GM10248 (cell line): ENCODE data around the gene B3GALT2.
A peak's percentile ranks its signal among the peaks of the same experiment; 100 is the strongest.

Experiments used
- CTCF ChIA-PET: fragments of 300-600 bp; sonication (Branson Sonifier 250); formaldehyde crosslinking; extraction: SDS; loops from one replicate; lab custom pipeline; 2021; ENCODE audit warnings: antibody characterized with exemption; lab: Yijun Ruan, JAX
- POLR2A ChIA-PET: fragments of 350-650 bp; sonication (Branson Sonifier 250); formaldehyde crosslinking; extraction: SDS; loops from one replicate; lab custom pipeline; 2020; ENCODE audit warnings: antibody characterized with exemption; lab: Yijun Ruan, JAX
- DNase-seq: peaks from one replicate; pipeline ENCODE4 v3.0.0; 2012; ENCODE audit errors: extremely low spot score
- TF ChIP-seq, protein P1 (sequence below): IDR thresholded peaks from 2 replicates; pipeline ENCODE4 v1.5.1; 2012; ENCODE audit warnings: mild to moderate bottlenecking, low read depth; ENCODE audit errors: extremely low read depth, missing control alignments, control extremely low read depth

Gene B3GALT2

GRCh38 chr1:193184776-193185175, 1.6 kb downstream of the B3GALT2 start:
- DNase-seq = no peak
- ChIA-PET CTCF (interaction anchor here (1.0 to 2.4 kb wide), 3 partner anchors 10 to 154 kb away, joined by 3 to 11 read pairs (median 3); no protein-coding TSS in a partner anchor), POLR2A (no interaction called here)
- TF ChIP-seq, protein P1, sequence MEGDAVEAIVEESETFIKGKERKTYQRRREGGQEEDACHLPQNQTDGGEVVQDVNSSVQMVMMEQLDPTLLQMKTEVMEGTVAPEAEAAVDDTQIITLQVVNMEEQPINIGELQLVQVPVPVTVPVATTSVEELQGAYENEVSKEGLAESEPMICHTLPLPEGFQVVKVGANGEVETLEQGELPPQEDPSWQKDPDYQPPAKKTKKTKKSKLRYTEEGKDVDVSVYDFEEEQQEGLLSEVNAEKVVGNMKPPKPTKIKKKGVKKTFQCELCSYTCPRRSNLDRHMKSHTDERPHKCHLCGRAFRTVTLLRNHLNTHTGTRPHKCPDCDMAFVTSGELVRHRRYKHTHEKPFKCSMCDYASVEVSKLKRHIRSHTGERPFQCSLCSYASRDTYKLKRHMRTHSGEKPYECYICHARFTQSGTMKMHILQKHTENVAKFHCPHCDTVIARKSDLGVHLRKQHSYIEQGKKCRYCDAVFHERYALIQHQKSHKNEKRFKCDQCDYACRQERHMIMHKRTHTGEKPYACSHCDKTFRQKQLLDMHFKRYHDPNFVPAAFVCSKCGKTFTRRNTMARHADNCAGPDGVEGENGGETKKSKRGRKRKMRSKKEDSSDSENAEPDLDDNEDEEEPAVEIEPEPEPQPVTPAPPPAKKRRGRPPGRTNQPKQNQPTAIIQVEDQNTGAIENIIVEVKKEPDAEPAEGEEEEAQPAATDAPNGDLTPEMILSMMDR = no peak

- POLR2A ChIA-PET = no interaction called here
- TF ChIP-seq, protein P1 = peak; percentile 71
- CTCF ChIA-PET = interaction anchor here (0.7 to 2.4 kb wide), 5 partner anchors 16 to 186 kb away, joined by 3 to 11 read pairs (median 3); no protein-coding TSS in a partner anchor
- peak; percentile 9 for DNase-seq
These were observed 3.3 kb downstream of the B3GALT2 start for GRCh38 chr1:193183019-193183627.

- DNase-seq = no peak
- CTCF ChIA-PET = interaction anchor here (1.0 to 1.2 kb wide), 2 partner anchors 9 to 12 kb away, joined by 4 read pairs; no protein-coding TSS in a partner anchor
- POLR2A ChIA-PET = no interaction called here
- TF ChIP-seq, protein P1 = no peak
These were observed 4.4 kb downstream of the B3GALT2 start for GRCh38 chr1:193181985-193182384.

DNA sequence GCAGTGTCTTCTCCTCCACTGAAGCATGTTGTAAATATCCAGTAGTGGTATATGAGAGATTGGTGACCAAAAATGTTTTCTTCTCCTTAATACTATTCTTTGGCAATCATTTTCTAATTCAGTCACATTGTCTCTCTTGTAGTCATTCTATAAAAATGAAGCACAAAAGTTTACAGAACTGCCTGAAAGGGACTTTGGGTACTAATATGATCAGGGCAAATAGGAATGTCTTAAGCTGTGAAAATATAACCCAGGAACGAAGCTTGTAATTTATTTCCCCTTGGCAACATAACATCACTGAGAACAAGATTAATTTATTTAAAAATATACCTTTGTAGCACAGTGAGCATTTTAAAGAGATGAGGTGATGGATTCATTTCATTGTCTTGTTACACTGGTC, 4.9 kb downstream of the B3GALT2 start:
- ChIA-PET POLR2A (no interaction called here), CTCF (interaction anchor here (1.0 to 1.2 kb wide), 2 partner anchors 10 to 13 kb away, joined by 4 read pairs; no protein-coding TSS in a partner anchor)
- TF ChIP-seq, protein P1 = no peak
- no peak for DNase-seq

DNA sequence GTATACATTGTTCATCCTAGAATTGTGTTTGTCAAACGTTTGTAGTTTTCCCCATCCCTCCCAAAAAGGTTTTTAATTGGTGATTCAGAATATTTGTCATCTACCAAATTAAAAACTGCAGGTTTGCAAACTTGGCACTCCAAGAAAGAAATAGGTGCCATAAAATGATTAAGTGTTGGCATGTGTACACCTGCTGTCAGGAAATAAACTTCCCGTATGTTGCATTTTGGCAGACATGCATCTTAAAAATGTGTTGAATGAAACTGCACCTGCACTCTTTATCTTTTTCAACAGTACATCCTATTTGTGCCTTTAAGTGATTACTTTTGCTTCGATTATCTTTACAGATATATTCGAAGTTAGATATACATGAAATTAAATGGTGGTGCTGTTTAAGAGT, 7.3 kb downstream of the B3GALT2 start:
- DNase-seq = no peak
- ChIA-PET CTCF (interaction anchor here (1.9 kb wide), 1 partner anchor 23 kb away, joined by 5 read pairs; no protein-coding TSS in a partner anchor), POLR2A (no interaction called here)
- TF ChIP-seq, protein P1 = no peak

- DNase-seq = no peak
- ChIA-PET POLR2A (no interaction called here), CTCF (no interaction called here)
- TF ChIP-seq, protein P1 = no peak
These were observed 9.6 kb downstream of the B3GALT2 start for GRCh38 chr1:193176788-193177187.
